Kidney epithelial cell (primary cell): ENCODE results near the gene OR10AD1. TPM values are rescaled to one million over a fixed set of nuclear protein-coding genes. Genes with fewer than 3 reads are reported as not detected.

Source experiments
- DNase-seq: peaks from one replicate; pipeline ENCODE4 v3.0.0-alpha.2; 2010; ENCODE audit warnings: low read depth
- H3K27me3 ChIP-seq: 2 replicates; pipeline ENCODE4 v1.6.0; 2011; ENCODE audit warnings: low read length; ENCODE audit not compliant: control insufficient read depth, insufficient read depth
- H3K36me3 ChIP-seq: 2 replicates; pipeline ENCODE4 v1.5.1; 2011; ENCODE audit warnings: low read length; ENCODE audit not compliant: control insufficient read depth, insufficient read depth
- H3K4me3 ChIP-seq: 2 replicates; pipeline ENCODE4 v1.5.1; 2011; ENCODE audit warnings: low read depth, mild to moderate bottlenecking, control low read depth, low read length
- CTCF ChIP-seq: IDR thresholded peaks from 2 replicates; pipeline ENCODE4 v1.5.1; 2011; ENCODE audit warnings: mild to moderate bottlenecking, moderate library complexity, low read length, control low read depth, inconsistent platforms; ENCODE audit not compliant: insufficient read depth, poor library complexity, severe bottlenecking
- total RNA-seq: library from RNA; depleted of rRNA; stranded (reverse); fragments of >200 nt; gene quantifications from 2 replicates; pipeline ENCODE4 v1.2.3, GENCODE V29; 2015

Gene OR10AD1
- total RNA-seq, 1 donor from 2014 or later, result not detected

- no peaks in the 10 kb centered on the region for H3K36me3 ChIP-seq
- no peak overlapping the region for H3K4me3 ChIP-seq
- DNase-seq, result no peak
- no peaks in the 10 kb centered on the region for H3K27me3 ChIP-seq
- TF ChIP-seq CTCF, result no peak
Measured at GRCh38 chr12:48201516-48201915, 1.6 kb downstream of the OR10AD1 start.

- Histone ChIP-seq H3K36me3 (no peaks in the 10 kb centered on the region), H3K4me3 (no peak overlapping the region), H3K27me3 (no peaks in the 10 kb centered on the region)
- no peak for TF ChIP-seq CTCF
- DNase-seq, result no peak
Measured at GRCh38 chr12:48201091-48201490, 2.0 kb downstream of the OR10AD1 start.

GRCh38 chr12:48199774-48200221 lies 3.3 kb downstream of the OR10AD1 start:
- Histone ChIP-seq H3K27me3 (no peaks in the 10 kb centered on the region), H3K4me3 (no peak overlapping the region), H3K36me3 (no peaks in the 10 kb centered on the region)
- no peak for DNase-seq
- no peak for TF ChIP-seq CTCF

- TF ChIP-seq CTCF, result no peak
- Histone ChIP-seq H3K36me3 (no peaks in the 10 kb centered on the region), H3K27me3 (no peaks in the 10 kb centered on the region), H3K4me3 (peak overlapping the region; percentile 75)
- no peak for DNase-seq
Measured at GRCh38 chr12:48198985-48199384, 4.1 kb downstream of the OR10AD1 start.

- Histone ChIP-seq H3K27me3 (peaks cover 1% of the 10 kb centered on the region), H3K36me3 (no peaks in the 10 kb centered on the region), H3K4me3 (peak overlapping the region; percentile 75)
- DNase-seq, result no peak
- TF ChIP-seq CTCF, result no peak
Measured at GRCh38 chr12:48198672-48198971, 4.5 kb downstream of the OR10AD1 start.

GRCh38 chr12:48197971-48198671 lies 5.0 kb downstream of the OR10AD1 start:
- H3K36me3 ChIP-seq, result no peaks in the 10 kb centered on the region
- DNase-seq, result peak; percentile 83
- peak; percentile 26 for TF ChIP-seq CTCF
- H3K4me3 ChIP-seq, result peak overlapping the region; percentile 75
- H3K27me3 ChIP-seq, result peaks cover 2% of the 10 kb centered on the region
